SH-SY5Y (cell line): ENCODE data around the gene SOX6.

Experiments used
- GATA2 ChIP-seq: IDR thresholded peaks from 2 replicates; pipeline ENCODE4 v1.6.1; 2011; ENCODE audit warnings: mild to moderate bottlenecking, low read depth, low read length
- GATA3 ChIP-seq: IDR thresholded peaks from 2 replicates; pipeline ENCODE4 v1.6.1; 2011; ENCODE audit warnings: low read depth, mild to moderate bottlenecking, low read length, moderate library complexity

- TF ChIP-seq GATA2: no peak
- no peak for TF ChIP-seq GATA3
Measured at GRCh38 chr11:16097543-16097942, 258.8 kb downstream of the SOX6 start.
